ENCODE results near the gene CD14. TPM values are rescaled to one million over a fixed set of nuclear protein-coding genes. Genes with fewer than 3 reads are reported as not detected.

Gene CD14
- polyA plus RNA-seq, 2 of the 4 experiments (the other 2 are of a cell fraction), result 2.9 to 3.3 TPM

- ATAC-seq (no peak), DNase-seq (ENCODE audit: low read depth in 1 of 2, low spot score in 1 of 2) (no peak), FAIRE-seq (no peak)
- CTCF ChIA-PET, result interaction anchor here (1.3 kb wide), 1 partner anchor 18 kb away, joined by 3 read pairs; no protein-coding TSS in a partner anchor
- POLR2A ChIA-PET, result no interaction called here
- TF ChIP-seq ATOH8 (CRISPR knock-in tag; IDR thresholded peaks at IDR 0.05; ENCODE audit: low read depth), result no peak
- TF ChIP-seq BHLHE40 (IDR thresholded peaks at IDR 0.05; ENCODE audit: low read depth, low read length), result no peak
- TF ChIP-seq RNF2 (IDR thresholded peaks at IDR 0.05; ENCODE audit: borderline replicate concordance, low read depth), result no peak
- TF ChIP-seq EHMT2 (IDR thresholded peaks at IDR 0.05; ENCODE audit: low read depth), result no peak
- no peak for TF ChIP-seq USF2 (IDR thresholded peaks at IDR 0.05)
- TF ChIP-seq EHF (CRISPR knock-in tag; IDR thresholded peaks at IDR 0.05), result no peak
- TF ChIP-seq SMC3 (IDR thresholded peaks at IDR 0.05), result no peak
- no peak for TF ChIP-seq NR3C1 (IDR thresholded peaks at IDR 0.05)
- no peak for TF ChIP-seq TP53 (CRISPR knock-in tag; IDR thresholded peaks at IDR 0.05)
- TF ChIP-seq E2F6 (IDR thresholded peaks at IDR 0.05; ENCODE audit: borderline replicate concordance, low read depth), result no peak
- Histone ChIP-seq H3K4me1 (0 out of 3 replicates have a peak, but pooled peaks cover 4% of the 10 kb centered on the region), H3K9me3 (no peaks in the 10 kb centered on the region), H3K4me2 (no peak overlapping the region), H3K4me3 (no peak overlapping the region), H3K27ac (no peak overlapping the region)
- 64% methylated on average over 4 of the region's 4 CpGs for WGBS (ENCODE audit: missing lambda C conversion rate)
Measured at GRCh38 chr5:140609126-140609525, 23.8 kb downstream of the CD14 start.

- no peaks in the 10 kb centered on the region for H3K9me3 ChIP-seq
- no peak for DNase-seq (ENCODE audit: low read depth in 1 of 2, low spot score in 1 of 2)
- TF ChIP-seq RAD21 (conservative IDR thresholded peaks at IDR 0.05 in 1 of 2, IDR thresholded peaks at IDR 0.05 in 1 of 2) (no peak), NFE2L2 (conservative IDR thresholded peaks at IDR 0.05; ENCODE audit: low read length) (no peak), CEBPB (IDR thresholded peaks at IDR 0.05) (no peak), ZC3H11A (IDR thresholded peaks at IDR 0.05) (no peak), JUNB (IDR thresholded peaks at IDR 0.05) (no peak), HOXB13 (CRISPR knock-in tag; IDR thresholded peaks at IDR 0.05; ENCODE audit: low read depth) (no peak), CHD2 (IDR thresholded peaks at IDR 0.05; ENCODE audit: low read length, partially characterized antibody) (no peak), JUN (IDR thresholded peaks at IDR 0.05) (no peak), HMGXB4 (CRISPR knock-in tag; IDR thresholded peaks at IDR 0.05; ENCODE audit: borderline replicate concordance) (no peak)
- H3K4me2 ChIP-seq, result no peak overlapping the region
- FAIRE-seq, result no peak
- ChIA-PET POLR2A (no interaction called here), CTCF (interaction anchor here (1.3 kb wide), 1 partner anchor 18 kb away, joined by 3 read pairs; no protein-coding TSS in a partner anchor)
- H3K4me3 ChIP-seq, result no peak overlapping the region
- no peak overlapping the region for H3K27ac ChIP-seq
- H3K4me1 ChIP-seq, result 0 out of 3 replicates have a peak, but pooled peaks cover 4% of the 10 kb centered on the region
- ATAC-seq, result no peak
Measured at GRCh38 chr5:140608722-140609121, 24.3 kb downstream of the CD14 start.

- no peak for FAIRE-seq
- Histone ChIP-seq H3K4me1 (0 out of 3 replicates have a peak, but pooled peaks cover 4% of the 10 kb centered on the region), H3K9me3 (no peaks in the 10 kb centered on the region), H3K4me3 (no peak overlapping the region), H3K27ac (no peak overlapping the region), H3K4me2 (no peak overlapping the region; the same call in 2 of the 3 replicates)
- TF ChIP-seq CEBPB (IDR thresholded peaks at IDR 0.05) (peak in 1 of 2 experiments; percentile 69; a peak in 2 of 4 replicates), HES2 (IDR thresholded peaks at IDR 0.05) (peak; percentile 31; the same call in 1 of the 2 replicates), POLR2A (IDR thresholded peaks at IDR 0.05; ENCODE audit: low read length) (no peak), ZC3H11A (IDR thresholded peaks at IDR 0.05) (no peak), JUN (IDR thresholded peaks at IDR 0.05) (no peak)
- no peak for ATAC-seq
- ChIA-PET CTCF (no interaction called here), POLR2A (no interaction called here)
- WGBS (ENCODE audit: missing lambda C conversion rate), result 59% methylated on average over 2 of the region's 2 CpGs
- DNase-seq (ENCODE audit: low read depth in 1 of 2, low spot score in 1 of 2), result no peak
Measured at GRCh38 chr5:140607031-140607430, 25.9 kb downstream of the CD14 start.
